OCI-LY3 (cell line): ENCODE results near the gene CCDC177.
A peak's percentile ranks its signal among the peaks of the same experiment; 100 is the strongest.
"Not testable (repeated sequence)": the region's sequence is repeated elsewhere in the genome, so short reads cannot be mapped to it uniquely, and the experiment has no call there.

ENCODE experiments used
- H2AFZ ChIP-seq: fragments of 200-600, 300-600 bp; shearing (Covaris generic); 2 replicates; pipeline ENCODE4 v1.6.0; 2014; ENCODE audit warnings: antibody characterized with exemption, low read depth, low read length
- H3K27ac ChIP-seq: fragments of 200-600, 300-600 bp; sonication (generic); 2 replicates; pipeline ENCODE4 v1.5.1; 2014; ENCODE audit warnings: mild to moderate bottlenecking, low read length, moderate library complexity, mixed read lengths
- H3K27me3 ChIP-seq: fragments of 200-600, 300-600 bp; sonication (generic); 2 replicates; pipeline ENCODE4 v1.6.1; 2014; ENCODE audit warnings: low read depth, low read length, mixed read lengths
- H3K36me3 ChIP-seq: fragments of 200-600, 300-600 bp; sonication (generic); replicated peaks from 2 replicates; pipeline ENCODE3; 2014; ENCODE audit warnings: low read depth, low read length, mixed read lengths
- H3K4me1 ChIP-seq: fragments of 300-600, 200-600 bp; sonication (generic); 2 replicates; pipeline ENCODE4 v1.6.1; 2014; ENCODE audit warnings: low read length, mixed read lengths
- H3K4me2 ChIP-seq: fragments of 200-600, 300-600 bp; sonication (generic); 2 replicates; pipeline ENCODE4 v1.6.1; 2014; ENCODE audit warnings: low read length, mixed read lengths
- H3K4me3 ChIP-seq: fragments of 300-600, 200-600 bp; sonication (generic); 2 replicates; pipeline ENCODE4 v1.5.1; 2014; ENCODE audit warnings: antibody characterized with exemption, mild to moderate bottlenecking, low read length, moderate library complexity
- H3K79me2 ChIP-seq: fragments of 300-600, 200-600 bp; shearing (Covaris generic); 2 replicates; pipeline ENCODE4 v1.6.1; 2014; ENCODE audit warnings: mild to moderate bottlenecking, low read length, mixed read lengths
- H3K9ac ChIP-seq: fragments of 300-600, 200-600 bp; shearing (Covaris generic); 2 replicates; pipeline ENCODE4 v1.6.0; 2014; ENCODE audit warnings: mild to moderate bottlenecking, low read length, moderate library complexity
- H3K9me3 ChIP-seq: fragments of 200-600, 300-600 bp; shearing (Covaris generic); 2 replicates; pipeline ENCODE4 v1.6.1; 2014; ENCODE audit warnings: low read length, mixed read lengths; ENCODE audit not compliant: insufficient read depth
- H4K20me1 ChIP-seq: fragments of 200-600, 300-600 bp; sonication (generic); 2 replicates; pipeline ENCODE4 v1.6.1; 2016; ENCODE audit warnings: low read length, mixed read lengths; ENCODE audit not compliant: insufficient read depth
- EZH2phosphoT487 ChIP-seq: fragments of 200-600 bp; shearing (Covaris generic); IDR thresholded peaks from 2 replicates; pipeline ENCODE4 v1.6.1; 2018; ENCODE audit warnings: antibody characterized with exemption, mixed run types, low read depth
- TF ChIP-seq, protein P1 (sequence below): fragments of 200-600, 300-600 bp; sonication (generic); IDR thresholded peaks from 2 replicates; pipeline ENCODE4 v1.5.1; 2014; ENCODE audit warnings: antibody characterized with exemption, low read length, low read depth

Gene CCDC177

GRCh38 chr14:69610020-69610873 is 35.6 kb upstream of the CCDC177 start:
- no peaks in the 10 kb centered on the region for H4K20me1 ChIP-seq
- TF ChIP-seq, protein P1, sequence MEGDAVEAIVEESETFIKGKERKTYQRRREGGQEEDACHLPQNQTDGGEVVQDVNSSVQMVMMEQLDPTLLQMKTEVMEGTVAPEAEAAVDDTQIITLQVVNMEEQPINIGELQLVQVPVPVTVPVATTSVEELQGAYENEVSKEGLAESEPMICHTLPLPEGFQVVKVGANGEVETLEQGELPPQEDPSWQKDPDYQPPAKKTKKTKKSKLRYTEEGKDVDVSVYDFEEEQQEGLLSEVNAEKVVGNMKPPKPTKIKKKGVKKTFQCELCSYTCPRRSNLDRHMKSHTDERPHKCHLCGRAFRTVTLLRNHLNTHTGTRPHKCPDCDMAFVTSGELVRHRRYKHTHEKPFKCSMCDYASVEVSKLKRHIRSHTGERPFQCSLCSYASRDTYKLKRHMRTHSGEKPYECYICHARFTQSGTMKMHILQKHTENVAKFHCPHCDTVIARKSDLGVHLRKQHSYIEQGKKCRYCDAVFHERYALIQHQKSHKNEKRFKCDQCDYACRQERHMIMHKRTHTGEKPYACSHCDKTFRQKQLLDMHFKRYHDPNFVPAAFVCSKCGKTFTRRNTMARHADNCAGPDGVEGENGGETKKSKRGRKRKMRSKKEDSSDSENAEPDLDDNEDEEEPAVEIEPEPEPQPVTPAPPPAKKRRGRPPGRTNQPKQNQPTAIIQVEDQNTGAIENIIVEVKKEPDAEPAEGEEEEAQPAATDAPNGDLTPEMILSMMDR, result no peak
- TF ChIP-seq EZH2phosphoT487, result no peak
- H2AFZ ChIP-seq, result peak overlapping the region; percentile 84
- no peaks in the 10 kb centered on the region for H3K36me3 ChIP-seq
- H3K4me3 ChIP-seq, result peak overlapping the region; percentile 87
- H3K27me3 ChIP-seq, result no peaks in the 10 kb centered on the region
- H3K9ac ChIP-seq, result peak overlapping the region; percentile 80
- H3K9me3 ChIP-seq, result no peaks in the 10 kb centered on the region
- peaks cover 43% of the 10 kb centered on the region for H3K4me1 ChIP-seq
- peak overlapping the region; percentile 97 for H3K4me2 ChIP-seq
- H3K27ac ChIP-seq, result peak overlapping the region; percentile 42
- peaks cover 28% of the 10 kb centered on the region for H3K79me2 ChIP-seq

DNA sequence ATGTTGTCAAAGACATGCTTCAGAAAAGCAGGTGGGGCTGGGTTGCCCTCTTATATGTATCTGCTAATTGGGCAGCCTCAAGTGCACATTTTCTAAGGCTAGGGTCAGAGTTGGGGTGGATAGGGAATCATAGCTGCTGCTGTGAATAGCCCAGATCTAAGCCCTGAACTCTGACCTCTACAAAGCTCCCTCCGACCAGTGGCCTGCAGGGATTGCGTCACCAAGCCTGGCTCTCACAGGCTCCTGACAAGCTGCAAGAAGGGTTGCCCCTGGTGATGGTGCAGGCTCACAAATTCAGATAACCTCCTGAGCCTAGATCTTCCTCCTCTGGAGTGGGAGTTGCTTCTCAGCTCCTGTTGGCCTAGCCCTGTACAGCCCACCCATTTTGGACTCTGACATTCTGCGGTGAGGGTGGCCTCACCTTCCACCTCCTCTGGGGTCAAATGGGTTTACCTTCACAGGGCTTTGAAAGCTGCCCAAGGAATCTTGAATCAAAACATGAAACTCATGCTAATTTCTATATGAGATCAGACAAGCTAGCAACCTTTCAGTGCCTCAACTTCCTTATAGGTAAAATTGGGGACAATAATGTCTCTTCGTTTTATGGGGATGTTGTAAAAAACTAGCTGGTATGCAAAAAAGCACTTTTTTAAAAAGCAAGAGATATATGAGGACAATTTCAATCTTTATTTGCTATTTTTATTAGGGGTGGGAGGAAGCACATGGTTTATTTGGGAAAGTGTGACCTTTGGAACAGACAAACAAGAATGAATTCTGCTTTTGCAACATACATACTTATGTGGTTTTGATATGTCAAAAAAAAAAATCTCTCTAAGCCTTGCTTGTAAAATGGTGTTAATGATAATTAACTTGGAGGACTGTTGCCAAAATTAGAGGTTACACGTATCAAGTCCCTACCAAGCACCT is 31.9 kb upstream of the CCDC177 start:
- Histone ChIP-seq H3K4me3 (no peak overlapping the region), H3K27me3 (no peaks in the 10 kb centered on the region), H2AFZ (no peak overlapping the region), H3K27ac (no peak overlapping the region), H3K4me2 (no peak overlapping the region), H3K79me2 (peaks cover under 1% of the 10 kb centered on the region; the same call in 1 of the 2 replicates), H3K4me1 (peaks cover 17% of the 10 kb centered on the region), H4K20me1 (no peaks in the 10 kb centered on the region), H3K36me3 (no peaks in the 10 kb centered on the region), H3K9ac (no peak overlapping the region), H3K9me3 (no peaks in the 10 kb centered on the region)
- no peak for TF ChIP-seq EZH2phosphoT487
- TF ChIP-seq, protein P1, result no peak

- Histone ChIP-seq H2AFZ (no peak overlapping the region), H3K27me3 (no peaks in the 10 kb centered on the region), H3K4me1 (peaks cover 16% of the 10 kb centered on the region), H3K36me3 (no peaks in the 10 kb centered on the region), H3K9me3 (no peaks in the 10 kb centered on the region), H3K4me3 (no peak overlapping the region), H4K20me1 (no peaks in the 10 kb centered on the region), H3K27ac (no peak overlapping the region), H3K79me2 (no peaks in the 10 kb centered on the region; the same call in 1 of the 2 replicates), H3K4me2 (no peak overlapping the region), H3K9ac (no peak overlapping the region)
- no peak for TF ChIP-seq EZH2phosphoT487
- TF ChIP-seq, protein P1, result no peak
These were observed 31.1 kb upstream of the CCDC177 start for GRCh38 chr14:69605738-69606137.

- Histone ChIP-seq H3K4me3 (no peak overlapping the region), H3K27ac (no peak overlapping the region), H3K36me3 (no peaks in the 10 kb centered on the region), H2AFZ (no peak overlapping the region), H3K4me2 (no peak overlapping the region), H3K9me3 (no peaks in the 10 kb centered on the region), H4K20me1 (no peaks in the 10 kb centered on the region), H3K9ac (no peak overlapping the region), H3K27me3 (no peaks in the 10 kb centered on the region), H3K4me1 (no peaks in the 10 kb centered on the region), H3K79me2 (no peaks in the 10 kb centered on the region)
- TF ChIP-seq EZH2phosphoT487, result no peak
These were observed 25.7 kb upstream of the CCDC177 start for GRCh38 chr14:69600304-69600891.

DNA sequence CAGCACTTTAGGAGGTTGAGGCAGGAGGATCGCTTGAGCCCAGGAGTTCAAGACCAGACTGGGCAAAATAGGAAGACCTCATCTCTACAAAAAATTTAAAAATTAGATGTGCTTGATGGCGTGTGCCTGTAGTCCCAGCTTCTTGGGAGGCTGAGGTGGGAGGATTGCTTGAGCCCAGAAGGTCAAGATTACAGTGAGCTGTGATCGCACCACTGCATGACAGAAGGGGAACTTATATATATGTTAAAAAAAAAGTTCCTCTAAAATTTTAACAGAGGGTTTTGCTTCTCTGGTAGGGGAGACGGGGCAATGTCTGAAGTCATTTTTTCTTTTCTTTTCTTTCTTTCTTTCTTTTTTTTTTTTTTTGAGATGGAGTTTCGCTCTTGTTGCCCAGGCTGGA is 24.8 kb upstream of the CCDC177 start:
- H2AFZ ChIP-seq, H3K79me2 ChIP-seq, H3K27ac ChIP-seq, H3K4me2 ChIP-seq, H3K36me3 ChIP-seq, H3K4me3 ChIP-seq, H3K4me1 ChIP-seq, H3K9ac ChIP-seq, H4K20me1 ChIP-seq, H3K9me3 ChIP-seq, H3K27me3 ChIP-seq: not testable (repeated sequence)
